ENCODE data around the gene SARS1.

The SARS1 gene

GRCh38 chr1:109185990-109186732 lies 27.6 kb upstream of the SARS1 start:
- Histone ChIP-seq H3K27me3 (replicated peaks in 2 of 5; ENCODE audit: control insufficient read depth in 4 of 5, insufficient read depth in 5 of 5, low read length in 4 of 5) (peaks cover 0 to 85% (median 33%) of the 10 kb centered on the region in 5 experiments), H3K36me3 (ENCODE audit: control insufficient read depth in 4 of 4, insufficient read depth in 4 of 4, low read length in 3 of 4) (no peaks in the 10 kb centered on the region), H3K9me3 (ENCODE audit: control extremely low read depth in 1 of 5, control insufficient read depth in 4 of 5, insufficient read depth in 2 of 5, low read depth in 1 of 5, low read length in 4 of 5) (no peaks in the 10 kb centered on the region), H3K27ac (ENCODE audit: insufficient read depth in 1 of 2, low read depth in 1 of 2, low read length in 2 of 2, poor library complexity in 1 of 2, severe bottlenecking in 2 of 2) (no peak overlapping the region), H3K4me1 (ENCODE audit: control extremely low read depth in 1 of 4, control insufficient read depth in 4 of 4, insufficient read depth in 4 of 4, low read length in 3 of 4) (peaks cover 0 to 7% (median 0%) of the 10 kb centered on the region in 4 experiments), H3K4me3 (ENCODE audit: control insufficient read depth in 1 of 7, extremely low read depth in 1 of 7, insufficient read depth in 4 of 7, low read depth in 2 of 7, low read length in 6 of 7) (no peak overlapping the region)
- DNase-seq = no peak
- CTCF ChIA-PET = interaction anchor here (1.6 to 2.3 kb wide), 2 partner anchors 25 to 37 kb away, joined by 4 to 7 read pairs; no protein-coding TSS in a partner anchor
- POLR2A ChIA-PET = no interaction called here
- 86% methylated on average over 2 of the region's 5 CpGs for WGBS (ENCODE audit: insufficient coverage)

DNA sequence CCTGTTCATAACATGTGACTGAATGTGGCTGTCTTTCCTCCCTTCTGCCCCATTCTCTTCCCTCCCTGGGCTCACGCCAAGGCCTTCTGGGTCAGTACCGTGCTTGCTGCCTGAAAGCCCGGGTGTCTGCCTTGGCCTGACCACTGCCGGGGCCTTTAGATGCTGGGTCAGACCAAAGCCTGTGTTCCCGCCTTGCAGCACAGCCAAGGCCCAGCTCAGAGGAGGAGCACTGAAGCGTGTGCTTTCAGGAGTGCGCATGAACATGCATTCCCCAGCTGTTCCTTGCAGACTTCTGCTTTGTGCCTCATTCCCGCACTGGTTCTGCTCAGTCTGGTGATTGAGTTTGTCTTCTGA lies 27.0 kb upstream of the SARS1 start:
- CTCF ChIA-PET = interaction anchor here (1.6 to 2.3 kb wide), 2 partner anchors 25 to 38 kb away, joined by 4 to 7 read pairs; no protein-coding TSS in a partner anchor
- POLR2A ChIA-PET = no interaction called here
- Histone ChIP-seq H3K4me3 (ENCODE audit: control insufficient read depth in 1 of 7, extremely low read depth in 1 of 7, insufficient read depth in 4 of 7, low read depth in 2 of 7, low read length in 6 of 7) (no peak overlapping the region), H3K27ac (ENCODE audit: insufficient read depth in 1 of 2, low read depth in 1 of 2, low read length in 2 of 2, poor library complexity in 1 of 2, severe bottlenecking in 2 of 2) (no peak overlapping the region), H3K4me1 (ENCODE audit: control extremely low read depth in 1 of 4, control insufficient read depth in 4 of 4, insufficient read depth in 4 of 4, low read length in 3 of 4) (peaks cover 0 to 7% (median 0%) of the 10 kb centered on the region in 4 experiments), H3K36me3 (ENCODE audit: control insufficient read depth in 4 of 4, insufficient read depth in 4 of 4, low read length in 3 of 4) (no peaks in the 10 kb centered on the region), H3K9me3 (ENCODE audit: control extremely low read depth in 1 of 5, control insufficient read depth in 4 of 5, insufficient read depth in 2 of 5, low read depth in 1 of 5, low read length in 4 of 5) (no peaks in the 10 kb centered on the region), H3K27me3 (replicated peaks in 2 of 5; ENCODE audit: control insufficient read depth in 4 of 5, insufficient read depth in 5 of 5, low read length in 4 of 5) (peaks cover 0 to 85% (median 33%) of the 10 kb centered on the region in 5 experiments)
- 97% methylated on average over 8 of the region's 8 CpGs for WGBS (ENCODE audit: insufficient coverage)
- DNase-seq = no peak

DNA sequence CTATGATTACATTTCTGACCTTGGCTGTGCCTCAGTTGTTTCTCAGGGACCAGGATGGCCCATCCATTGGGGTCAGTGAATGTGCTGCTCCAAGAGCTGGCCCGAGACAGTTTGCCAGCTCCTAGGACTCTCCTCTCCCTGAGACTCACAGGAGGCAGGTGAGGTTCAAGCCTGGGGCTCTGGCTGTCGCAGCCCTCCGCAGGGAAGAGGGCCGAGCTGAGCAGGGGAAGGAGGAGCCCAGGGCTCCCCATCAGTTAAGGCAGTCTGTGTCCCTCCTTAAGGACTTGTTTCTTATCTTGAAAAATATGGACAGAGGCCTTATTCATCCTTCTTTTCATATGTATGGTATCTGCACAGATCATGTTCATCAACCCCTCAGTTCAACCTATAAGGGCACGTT lies 26.6 kb upstream of the SARS1 start:
- no peak for DNase-seq
- Histone ChIP-seq H3K27me3 (replicated peaks in 2 of 5; ENCODE audit: control insufficient read depth in 4 of 5, insufficient read depth in 5 of 5, low read length in 4 of 5) (peaks cover 0 to 86% (median 33%) of the 10 kb centered on the region in 5 experiments), H3K27ac (ENCODE audit: insufficient read depth in 1 of 2, low read depth in 1 of 2, low read length in 2 of 2, poor library complexity in 1 of 2, severe bottlenecking in 2 of 2) (no peak overlapping the region), H3K9me3 (ENCODE audit: control extremely low read depth in 1 of 5, control insufficient read depth in 4 of 5, insufficient read depth in 2 of 5, low read depth in 1 of 5, low read length in 4 of 5) (no peaks in the 10 kb centered on the region), H3K36me3 (ENCODE audit: control insufficient read depth in 4 of 4, insufficient read depth in 4 of 4, low read length in 3 of 4) (no peaks in the 10 kb centered on the region), H3K4me1 (ENCODE audit: control extremely low read depth in 1 of 4, control insufficient read depth in 4 of 4, insufficient read depth in 4 of 4, low read length in 3 of 4) (peaks cover 0 to 7% (median 0%) of the 10 kb centered on the region in 4 experiments), H3K4me3 (ENCODE audit: control insufficient read depth in 1 of 7, extremely low read depth in 1 of 7, insufficient read depth in 4 of 7, low read depth in 2 of 7, low read length in 6 of 7) (no peak overlapping the region)
- CTCF ChIA-PET = interaction anchor here (1.2 to 2.3 kb wide), 3 partner anchors 10 to 38 kb away, joined by 4 to 7 read pairs (median 5); no protein-coding TSS in a partner anchor
- POLR2A ChIA-PET = no interaction called here
- 97% methylated on average over 5 of the region's 5 CpGs for WGBS (ENCODE audit: insufficient coverage)

DNA sequence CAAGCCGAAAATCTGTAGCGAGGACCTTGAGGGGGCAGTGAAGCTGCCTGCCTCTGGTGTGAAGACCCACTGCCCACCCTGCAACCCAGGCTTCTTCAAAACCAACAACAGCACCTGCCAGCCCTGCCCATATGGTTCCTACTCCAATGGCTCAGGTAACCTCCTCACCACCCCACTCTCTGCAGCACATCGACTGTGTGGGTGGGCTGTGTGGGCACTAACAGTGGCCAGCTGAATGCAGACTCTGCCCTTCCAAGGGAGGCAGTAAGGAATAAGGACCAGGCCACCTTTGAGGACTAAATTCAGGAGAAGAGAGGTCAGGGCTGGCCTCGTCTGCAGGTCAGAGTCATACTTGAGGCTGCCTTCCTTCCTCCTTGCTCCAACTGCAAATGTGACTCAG lies 25.5 kb upstream of the SARS1 start:
- Histone ChIP-seq H3K4me1 (ENCODE audit: control extremely low read depth in 1 of 4, control insufficient read depth in 4 of 4, insufficient read depth in 4 of 4, low read length in 3 of 4) (peaks cover 0 to 7% (median 0%) of the 10 kb centered on the region in 4 experiments), H3K27me3 (replicated peaks in 2 of 5; ENCODE audit: control insufficient read depth in 4 of 5, insufficient read depth in 5 of 5, low read length in 4 of 5) (peaks cover 0 to 96% (median 38%) of the 10 kb centered on the region in 5 experiments), H3K9me3 (ENCODE audit: control extremely low read depth in 1 of 5, control insufficient read depth in 4 of 5, insufficient read depth in 2 of 5, low read depth in 1 of 5, low read length in 4 of 5) (no peaks in the 10 kb centered on the region), H3K4me3 (ENCODE audit: control insufficient read depth in 1 of 7, extremely low read depth in 1 of 7, insufficient read depth in 4 of 7, low read depth in 2 of 7, low read length in 6 of 7) (no peak overlapping the region), H3K27ac (ENCODE audit: insufficient read depth in 1 of 2, low read depth in 1 of 2, low read length in 2 of 2, poor library complexity in 1 of 2, severe bottlenecking in 2 of 2) (no peak overlapping the region), H3K36me3 (ENCODE audit: control insufficient read depth in 4 of 4, insufficient read depth in 4 of 4, low read length in 3 of 4) (no peaks in the 10 kb centered on the region)
- WGBS (ENCODE audit: insufficient coverage) = 81% methylated on average over 3 of the region's 4 CpGs
- DNase-seq = no peak
- ChIA-PET CTCF (interaction anchor here (0.6 to 1.2 kb wide), 3 partner anchors 8 to 15 kb away, joined by 3 to 5 read pairs (median 3); no protein-coding TSS in a partner anchor), POLR2A (no interaction called here)

DNA sequence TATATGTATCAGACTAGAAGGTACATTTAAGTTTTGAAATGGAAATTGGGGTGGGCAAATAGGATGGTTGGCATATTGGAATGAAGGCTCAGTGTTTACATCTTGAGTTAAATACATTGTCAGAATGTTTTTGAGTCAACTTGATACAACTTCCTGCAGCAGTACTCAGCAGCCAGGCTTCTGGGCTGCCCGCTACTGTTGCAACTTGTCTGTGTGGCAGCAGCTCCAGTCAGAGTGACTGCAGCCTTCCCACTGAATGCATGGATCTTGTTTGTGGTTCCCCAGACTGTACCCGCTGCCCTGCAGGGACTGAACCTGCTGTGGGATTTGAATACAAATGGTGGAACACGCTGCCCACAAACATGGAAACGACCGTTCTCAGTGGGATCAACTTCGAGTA lies 24.9 kb upstream of the SARS1 start:
- Histone ChIP-seq H3K4me3 (ENCODE audit: control insufficient read depth in 1 of 7, extremely low read depth in 1 of 7, insufficient read depth in 4 of 7, low read depth in 2 of 7, low read length in 6 of 7) (no peak overlapping the region), H3K4me1 (ENCODE audit: control extremely low read depth in 1 of 4, control insufficient read depth in 4 of 4, insufficient read depth in 4 of 4, low read length in 3 of 4) (peaks cover 0 to 7% (median 0%) of the 10 kb centered on the region in 4 experiments), H3K36me3 (ENCODE audit: control insufficient read depth in 4 of 4, insufficient read depth in 4 of 4, low read length in 3 of 4) (no peaks in the 10 kb centered on the region), H3K27me3 (replicated peaks in 2 of 5; ENCODE audit: control insufficient read depth in 4 of 5, insufficient read depth in 5 of 5, low read length in 4 of 5) (peaks cover 0 to 96% (median 38%) of the 10 kb centered on the region in 5 experiments), H3K27ac (ENCODE audit: insufficient read depth in 1 of 2, low read depth in 1 of 2, low read length in 2 of 2, poor library complexity in 1 of 2, severe bottlenecking in 2 of 2) (no peak overlapping the region), H3K9me3 (ENCODE audit: control extremely low read depth in 1 of 5, control insufficient read depth in 4 of 5, insufficient read depth in 2 of 5, low read depth in 1 of 5, low read length in 4 of 5) (no peaks in the 10 kb centered on the region)
- WGBS (ENCODE audit: insufficient coverage) = 96% methylated on average over 6 of the region's 6 CpGs
- ChIA-PET CTCF (interaction anchor here (1.1 to 2.4 kb wide), 3 partner anchors 14 to 76 kb away, joined by 3 to 7 read pairs (median 4); a partner anchor contains a TSS), POLR2A (no interaction called here)
- no peak for DNase-seq

DNA sequence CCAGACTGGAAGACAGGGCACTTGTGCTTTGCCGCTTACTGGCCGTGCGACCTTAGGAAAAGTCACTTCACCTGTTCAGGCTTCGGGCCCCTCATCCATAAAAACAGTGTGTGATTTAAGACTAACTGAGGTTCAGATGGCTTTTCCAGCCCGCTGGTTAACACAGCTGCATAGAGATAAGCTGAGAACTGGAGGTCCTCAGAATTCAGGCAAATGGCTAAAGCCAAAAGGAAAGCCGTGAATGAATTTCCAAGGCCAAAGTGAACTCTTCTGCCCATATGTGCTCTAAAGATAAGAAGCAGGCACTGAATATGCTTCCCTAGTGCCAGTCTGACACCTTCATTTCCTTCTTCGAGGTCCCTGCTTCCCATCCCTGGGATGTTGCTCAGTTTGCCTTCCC lies 23.5 kb upstream of the SARS1 start:
- Histone ChIP-seq H3K4me3 (ENCODE audit: control insufficient read depth in 1 of 7, extremely low read depth in 1 of 7, insufficient read depth in 4 of 7, low read depth in 2 of 7, low read length in 6 of 7) (no peak overlapping the region), H3K36me3 (ENCODE audit: control insufficient read depth in 4 of 4, insufficient read depth in 4 of 4, low read length in 3 of 4) (no peaks in the 10 kb centered on the region), H3K4me1 (ENCODE audit: control extremely low read depth in 1 of 4, control insufficient read depth in 4 of 4, insufficient read depth in 4 of 4, low read length in 3 of 4) (peaks cover 0 to 7% (median 0%) of the 10 kb centered on the region in 4 experiments), H3K27me3 (replicated peaks in 2 of 5; ENCODE audit: control insufficient read depth in 4 of 5, insufficient read depth in 5 of 5, low read length in 4 of 5) (peaks cover 0 to 92% (median 34%) of the 10 kb centered on the region in 5 experiments), H3K9me3 (ENCODE audit: control extremely low read depth in 1 of 5, control insufficient read depth in 4 of 5, insufficient read depth in 2 of 5, low read depth in 1 of 5, low read length in 4 of 5) (no peaks in the 10 kb centered on the region), H3K27ac (ENCODE audit: insufficient read depth in 1 of 2, low read depth in 1 of 2, low read length in 2 of 2, poor library complexity in 1 of 2, severe bottlenecking in 2 of 2) (no peak overlapping the region)
- WGBS (ENCODE audit: insufficient coverage) = 84% methylated on average over 7 of the region's 7 CpGs
- ChIA-PET POLR2A (no interaction called here), CTCF (interaction anchor here (1.0 to 2.4 kb wide), 4 partner anchors 10 to 78 kb away, joined by 3 to 7 read pairs (median 4); a partner anchor contains a TSS)
- DNase-seq = no peak

DNA sequence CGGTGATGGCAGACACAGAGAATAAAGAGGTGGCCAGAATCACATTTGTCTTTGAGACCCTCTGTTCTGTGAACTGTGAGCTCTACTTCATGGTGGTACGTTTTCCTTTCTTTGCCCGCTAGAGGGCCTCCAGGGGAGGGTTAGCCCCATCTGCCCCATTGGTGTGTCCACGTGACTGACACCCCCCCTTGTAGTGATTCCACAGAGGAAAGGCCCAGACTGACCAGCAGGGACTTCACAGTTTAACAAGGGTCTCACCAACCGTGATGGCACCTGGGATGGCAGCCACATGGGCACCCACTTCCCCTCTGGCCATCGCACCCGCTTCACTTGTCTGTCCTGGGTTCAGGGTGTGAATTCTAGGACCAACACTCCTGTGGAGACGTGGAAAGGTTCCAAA lies 22.3 kb upstream of the SARS1 start:
- H3K4me1 ChIP-seq (ENCODE audit: control extremely low read depth in 1 of 4, control insufficient read depth in 4 of 4, insufficient read depth in 4 of 4, low read length in 3 of 4) = peaks cover 0 to 3% (median 0%) of the 10 kb centered on the region in 4 experiments
- no peak overlapping the region for H3K4me3 ChIP-seq (ENCODE audit: control insufficient read depth in 1 of 7, extremely low read depth in 1 of 7, insufficient read depth in 4 of 7, low read depth in 2 of 7, low read length in 6 of 7)
- H3K27ac ChIP-seq (ENCODE audit: insufficient read depth in 1 of 2, low read depth in 1 of 2, low read length in 2 of 2, poor library complexity in 1 of 2, severe bottlenecking in 2 of 2) = no peak overlapping the region
- CTCF ChIA-PET = interaction anchor here (1.0 to 4.4 kb wide), 3 partner anchors 8 to 14 kb away, joined by 3 to 19 read pairs (median 4); no protein-coding TSS in a partner anchor
- H3K36me3 ChIP-seq (ENCODE audit: control insufficient read depth in 4 of 4, insufficient read depth in 4 of 4, low read length in 3 of 4) = no peaks in the 10 kb centered on the region
- POLR2A ChIA-PET = no interaction called here
- WGBS (ENCODE audit: insufficient coverage) = 90% methylated on average over 8 of the region's 8 CpGs
- peaks cover 0 to 88% (median 32%) of the 10 kb centered on the region in 5 experiments for H3K27me3 ChIP-seq (replicated peaks in 2 of 5; ENCODE audit: control insufficient read depth in 4 of 5, insufficient read depth in 5 of 5, low read length in 4 of 5)
- DNase-seq = no peak
- no peaks in the 10 kb centered on the region for H3K9me3 ChIP-seq (ENCODE audit: control extremely low read depth in 1 of 5, control insufficient read depth in 4 of 5, insufficient read depth in 2 of 5, low read depth in 1 of 5, low read length in 4 of 5)
